Muscle of leg (tissue), 11 donors: ENCODE results near the gene KMT2E. TPM values are rescaled to one million over a fixed set of nuclear protein-coding genes. Genes with fewer than 3 reads are reported as not detected.

Experiments used
- DNase-seq: peaks from one replicate; pipeline ENCODE4 v3.0.0; 2013
- H3K27ac ChIP-seq: one replicate; pipeline ENCODE4 v1.5.1; 2013; ENCODE audit warnings: mild to moderate bottlenecking, low read length, control low read depth
- H3K27me3 ChIP-seq: one replicate; pipeline ENCODE4 v1.6.1; 2013; ENCODE audit warnings: low read length; ENCODE audit not compliant: control insufficient read depth, insufficient read depth
- H3K36me3 ChIP-seq: one replicate; pipeline ENCODE4 v1.6.1; 2013; ENCODE audit warnings: low read length; ENCODE audit not compliant: control insufficient read depth, insufficient read depth
- H3K4me1 ChIP-seq: one replicate; pipeline ENCODE4 v1.6.1; 2013; ENCODE audit warnings: low read length; ENCODE audit not compliant: control insufficient read depth, insufficient read depth
- H3K4me3 ChIP-seq: one replicate; pipeline ENCODE4 v1.5.1; 2013; ENCODE audit warnings: low read length, control low read depth
- H3K9me3 ChIP-seq: replicated peaks from 2 replicates; pipeline ENCODE4 v1.6.1; 2013; ENCODE audit warnings: low read depth, low read length; ENCODE audit not compliant: control insufficient read depth
- WGBS: methylation state at CpG from one replicate; pipeline ENCODE4 v1.1.5; 2013; ENCODE audit warnings: missing lambda C conversion rate; ENCODE audit not compliant: insufficient coverage; 5-methylcytosine and 5-hydroxymethylcytosine counted together
- polyA plus RNA-seq, 8 donors: library from polyadenylated mRNA; unstranded; fragments of 120-200 nt; gene quantifications; one replicate each; pipeline versions ENCODE4 v1.2.1 to v1.2.3, GENCODE V29; 2013; ENCODE audit warnings: inconsistent platforms in 1 of 8, low replicate concordance in 1 of 8; ENCODE audit not compliant: insufficient read length in 8 of 8, insufficient read depth in 1 of 8
- total RNA-seq: library from RNA; stranded (reverse); fragments of 120-200 nt; gene quantifications from one replicate; pipeline ENCODE4 v1.2.4, GENCODE V29; 2013

The KMT2E gene
- total and polyA plus RNA-seq, 9 donors, result 28.5 to 55.5 (median 36.1) TPM

DNA sequence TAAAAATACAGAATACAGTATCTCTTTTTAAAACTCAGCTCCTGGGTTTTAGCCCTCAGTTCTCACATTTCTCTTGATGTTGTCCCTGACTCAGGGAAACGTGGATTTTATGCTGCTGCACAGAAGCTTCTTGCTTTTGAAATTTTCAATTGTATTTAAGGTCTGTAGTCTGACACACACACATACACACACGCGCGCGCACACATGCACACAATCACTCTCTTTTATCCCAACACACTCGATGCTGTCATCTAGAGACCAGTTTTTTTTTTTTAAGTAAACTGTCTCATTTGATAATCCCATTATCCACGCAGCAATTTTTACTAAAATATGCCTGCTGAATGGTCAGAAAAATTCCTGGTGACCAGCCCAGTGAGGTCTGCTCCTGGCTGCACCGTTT is 108.6 kb downstream of the KMT2E start:
- H3K36me3 ChIP-seq, result peaks cover 31% of the 10 kb centered on the region

GRCh38 chr7:105125745-105126144 is 111.7 kb downstream of the KMT2E start:
- Histone ChIP-seq H3K36me3 (peaks cover 32% of the 10 kb centered on the region), H3K27ac (no peak overlapping the region), H3K4me3 (no peak overlapping the region), H3K4me1 (no peaks in the 10 kb centered on the region), H3K27me3 (no peaks in the 10 kb centered on the region), H3K9me3 (no peaks in the 10 kb centered on the region)
- WGBS, result 96% methylated on average over 11 of the region's 12 CpGs
- no peak for DNase-seq

More for the DNA sequence above, 108.6 kb downstream of the KMT2E start:
- Histone ChIP-seq H3K27ac (no peak overlapping the region), H3K4me3 (no peak overlapping the region), H3K4me1 (no peaks in the 10 kb centered on the region), H3K27me3 (no peaks in the 10 kb centered on the region), H3K9me3 (no peaks in the 10 kb centered on the region)
- DNase-seq, result no peak
- 27% methylated on average over 2 of the region's 8 CpGs for WGBS

- no peak overlapping the region for H3K27ac ChIP-seq
- no peak for DNase-seq
- H3K9me3 ChIP-seq, result no peaks in the 10 kb centered on the region
- no peaks in the 10 kb centered on the region for H3K27me3 ChIP-seq
- WGBS, result 82% methylated on average over 2 of the region's 4 CpGs
- no peaks in the 10 kb centered on the region for H3K4me1 ChIP-seq
- no peak overlapping the region for H3K4me3 ChIP-seq
- peaks cover 31% of the 10 kb centered on the region for H3K36me3 ChIP-seq
Measured at GRCh38 chr7:105126436-105126975, 112.5 kb downstream of the KMT2E start.

- no peak overlapping the region for H3K27ac ChIP-seq
Measured at GRCh38 chr7:105127179-105127578, 113.2 kb downstream of the KMT2E start.

GRCh38 chr7:105130048-105130447 is 116.0 kb downstream of the KMT2E start:
- Histone ChIP-seq H3K4me3 (no peak overlapping the region), H3K27ac (no peak overlapping the region), H3K4me1 (no peaks in the 10 kb centered on the region), H3K36me3 (peaks cover 48% of the 10 kb centered on the region), H3K9me3 (no peaks in the 10 kb centered on the region), H3K27me3 (no peaks in the 10 kb centered on the region)
- 100% methylated on average over 1 of the region's 5 CpGs for WGBS
- DNase-seq, result no peak

More at GRCh38 chr7:105127179-105127578, 113.2 kb downstream of the KMT2E start:
- peaks cover 33% of the 10 kb centered on the region for H3K36me3 ChIP-seq
- DNase-seq, result no peak
- no peaks in the 10 kb centered on the region for H3K4me1 ChIP-seq
- no peak overlapping the region for H3K4me3 ChIP-seq
- no peaks in the 10 kb centered on the region for H3K27me3 ChIP-seq
- no peaks in the 10 kb centered on the region for H3K9me3 ChIP-seq
- WGBS, result 76% methylated on average over 8 of the region's 8 CpGs

GRCh38 chr7:105130580-105130979 is 116.6 kb downstream of the KMT2E start:
- Histone ChIP-seq H3K9me3 (no peaks in the 10 kb centered on the region), H3K4me1 (no peaks in the 10 kb centered on the region), H3K4me3 (no peak overlapping the region), H3K27me3 (no peaks in the 10 kb centered on the region), H3K27ac (no peak overlapping the region), H3K36me3 (peaks cover 44% of the 10 kb centered on the region)
- DNase-seq, result no peak
- WGBS, result no CpG with 5 or more reads among the region's 2 CpGs

DNA sequence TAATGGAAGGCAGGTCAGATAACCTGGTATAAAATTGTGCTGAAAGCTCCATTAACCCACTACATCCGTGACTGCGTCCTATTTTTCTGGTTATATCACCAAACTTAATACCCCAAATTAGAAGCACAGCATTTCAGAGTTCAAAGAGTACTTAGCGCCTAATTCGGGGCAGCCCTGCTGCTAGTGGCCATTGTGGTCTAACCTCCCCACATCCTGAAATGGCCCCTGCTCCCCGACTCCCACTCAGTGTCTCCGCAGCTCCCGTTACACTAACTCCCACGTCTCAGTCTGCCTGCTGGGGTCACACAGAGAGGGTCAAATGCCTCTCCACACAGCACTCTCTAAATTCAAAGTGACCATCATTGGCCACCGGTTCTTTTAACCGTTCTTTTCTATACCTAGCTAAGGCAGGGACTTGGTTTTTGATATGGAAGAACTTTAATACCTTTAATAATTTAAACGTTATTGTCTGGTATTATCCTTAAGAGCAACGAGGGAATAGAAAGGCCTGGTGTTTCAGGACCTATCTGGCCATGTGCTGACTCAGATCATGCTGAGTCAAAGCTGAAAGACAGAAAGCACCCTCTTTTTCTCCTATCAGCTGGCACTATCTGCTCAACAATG is 117.1 kb downstream of the KMT2E start:
- Histone ChIP-seq H3K36me3 (peaks cover 38% of the 10 kb centered on the region), H3K27me3 (no peaks in the 10 kb centered on the region), H3K4me1 (no peaks in the 10 kb centered on the region), H3K4me3 (no peak overlapping the region), H3K9me3 (no peaks in the 10 kb centered on the region), H3K27ac (no peak overlapping the region)
- no peak for DNase-seq
- 83% methylated on average over 7 of the region's 12 CpGs for WGBS

- no peaks in the 10 kb centered on the region for H3K27me3 ChIP-seq
- H3K4me1 ChIP-seq, result no peaks in the 10 kb centered on the region
- DNase-seq, result no peak
- WGBS, result 80% methylated on average over 6 of the region's 7 CpGs
- H3K4me3 ChIP-seq, result no peak overlapping the region
- no peaks in the 10 kb centered on the region for H3K9me3 ChIP-seq
- H3K36me3 ChIP-seq, result peaks cover 32% of the 10 kb centered on the region
- no peak overlapping the region for H3K27ac ChIP-seq
Measured at GRCh38 chr7:105131890-105132289, 117.9 kb downstream of the KMT2E start.

- Histone ChIP-seq H3K36me3 (peaks cover 36% of the 10 kb centered on the region), H3K27ac (no peak overlapping the region), H3K27me3 (no peaks in the 10 kb centered on the region), H3K4me3 (no peak overlapping the region), H3K4me1 (no peaks in the 10 kb centered on the region), H3K9me3 (no peaks in the 10 kb centered on the region)
- 92% methylated on average over 4 of the region's 5 CpGs for WGBS
- no peak for DNase-seq
Measured at GRCh38 chr7:105132335-105132734, 118.3 kb downstream of the KMT2E start.

DNA sequence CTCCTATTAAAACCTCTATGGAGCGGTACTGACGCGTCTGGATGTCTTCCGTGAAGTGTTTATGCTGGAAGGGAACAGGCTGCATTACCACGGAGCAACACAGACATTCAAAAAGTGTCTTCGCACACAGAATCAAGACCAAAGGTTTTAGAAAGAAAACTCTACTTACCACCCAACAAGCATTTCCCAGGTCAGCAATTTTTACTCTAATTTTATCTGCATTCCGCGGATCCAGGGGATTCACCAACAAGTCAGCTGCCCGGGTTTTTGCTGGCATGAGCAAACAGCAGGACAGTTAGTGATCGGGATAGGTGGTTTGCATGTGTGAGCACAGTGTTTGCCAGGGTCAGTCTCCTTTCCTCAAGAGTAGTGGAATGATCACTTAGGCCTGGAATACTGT is 118.8 kb downstream of the KMT2E start:
- 88% methylated on average over 6 of the region's 10 CpGs for WGBS
- no peak for DNase-seq
- H3K27ac ChIP-seq, result no peak overlapping the region
- no peak overlapping the region for H3K4me3 ChIP-seq
- no peaks in the 10 kb centered on the region for H3K9me3 ChIP-seq
- H3K4me1 ChIP-seq, result no peaks in the 10 kb centered on the region
- peaks cover 41% of the 10 kb centered on the region for H3K36me3 ChIP-seq
- H3K27me3 ChIP-seq, result no peaks in the 10 kb centered on the region
